Common myeloid progenitor, CD34-positive (primary cell): ENCODE data around the gene ANKMY1.

ENCODE experiments used
- CTCF ChIA-PET: fragments of 350-600 bp; sonication (Branson Sonifier 250); formaldehyde crosslinking; loops from one replicate; lab custom pipeline; 2021; ENCODE audit warnings: antibody characterized with exemption; lab: Charles Lee
- POLR2A ChIA-PET: fragments of 350-600 bp; sonication (Branson Sonifier 250); formaldehyde crosslinking; loops from one replicate; lab custom pipeline; 2021; ENCODE audit warnings: antibody characterized with exemption; lab: Charles Lee
- DNase-seq, 3 donors: peaks; one replicate each; pipeline versions ENCODE4 v3.0.0 to v3.0.0-alpha.2; 2013
- H3K27ac ChIP-seq, 2 experiments: 1 replicate in 1 of 2; 2 replicates in 1 of 2; pipeline ENCODE4 v1.7.0; 2013; ENCODE audit warnings: inconsistent platforms in 2 of 2, low read length in 2 of 2, mild to moderate bottlenecking in 2 of 2, low read depth in 1 of 2, moderate library complexity in 1 of 2; ENCODE audit not compliant: severe bottlenecking in 2 of 2, insufficient read depth in 1 of 2, poor library complexity in 1 of 2
- H3K27me3 ChIP-seq, 5 experiments: replicated peaks in 2 of 5; 1 replicate in 3 of 5; 2 replicates in 2 of 5; pipeline versions ENCODE4 v1.6.1 to v1.7.0; 2013; ENCODE audit warnings: low read length in 4 of 5, mild to moderate bottlenecking in 2 of 5, moderate library complexity in 2 of 5, inconsistent platforms in 1 of 5; ENCODE audit not compliant: insufficient read depth in 5 of 5, control insufficient read depth in 4 of 5
- H3K36me3 ChIP-seq, 4 experiments: 1 replicate in 2 of 4; 2 replicates in 2 of 4; pipeline versions ENCODE4 v1.6.1 to v1.7.0; 2013; ENCODE audit warnings: low read length in 3 of 4, control low read depth in 1 of 4, mild to moderate bottlenecking in 1 of 4; ENCODE audit not compliant: control insufficient read depth in 4 of 4, insufficient read depth in 4 of 4
- H3K4me1 ChIP-seq, 4 experiments: 1 replicate in 3 of 4; 2 replicates in 1 of 4; pipeline versions ENCODE4 v1.6.1 to v1.7.1; 2013; ENCODE audit warnings: low read length in 3 of 4, mild to moderate bottlenecking in 3 of 4, control low read depth in 1 of 4, inconsistent platforms in 1 of 4, moderate library complexity in 1 of 4; ENCODE audit not compliant: control insufficient read depth in 4 of 4, insufficient read depth in 4 of 4; ENCODE audit errors: control extremely low read depth in 1 of 4
- H3K4me3 ChIP-seq, 7 experiments: 1 replicate in 4 of 7; 2 replicates in 3 of 7; pipeline versions ENCODE4 v1.5.1 to v1.7.0; 2013; ENCODE audit warnings: mild to moderate bottlenecking in 7 of 7, low read length in 6 of 7, moderate library complexity in 6 of 7, inconsistent platforms in 2 of 7, low read depth in 2 of 7, control low read depth in 1 of 7; ENCODE audit not compliant: insufficient read depth in 4 of 7, control insufficient read depth in 1 of 7; ENCODE audit errors: extremely low read depth in 1 of 7
- H3K9me3 ChIP-seq, 5 experiments: 1 replicate in 4 of 5; 2 replicates in 1 of 5; pipeline versions ENCODE4 v1.6.1 to v1.7.1; 2013; ENCODE audit warnings: low read length in 4 of 5, mild to moderate bottlenecking in 2 of 5, inconsistent platforms in 1 of 5, low read depth in 1 of 5, moderate library complexity in 1 of 5; ENCODE audit not compliant: control insufficient read depth in 4 of 5, insufficient read depth in 2 of 5; ENCODE audit errors: control extremely low read depth in 1 of 5
- WGBS: methylation state at CpG from one replicate; pipeline ENCODE4 v1.1.5; 2013; ENCODE audit not compliant: insufficient coverage; 5-methylcytosine and 5-hydroxymethylcytosine counted together

ANKMY1 gene

GRCh38 chr2:240560084-240560479, 2.3 kb upstream of the ANKMY1 start, which contains the start of gene DUSP28:
Gene DUSP28 (plus strand): TSS chr2:240560357. CDS start chr2:240560685, 328 bp downstream.
- Histone ChIP-seq H3K27me3 (no peaks in the 10 kb centered on the region), H3K4me1 (peaks cover 15 to 62% (median 46%) of the 10 kb centered on the region in 4 experiments), H3K4me3 (peak within 1 kb of the TSS; percentile 43 to 81 (median 75)), H3K27ac (peak within 1 kb of the TSS; percentile 46 to 88), H3K9me3 (no peaks in the 10 kb centered on the region), H3K36me3 (peaks cover 0 to 19% (median 3%) of the 10 kb centered on the region in 4 experiments)
- DNase-seq: peak; percentile 88 to 94 (median 94)
- ChIA-PET CTCF (no interaction called here), POLR2A (interaction anchor here (1.0 to 2.6 kb wide), 2 partner anchors 26 to 46 kb away, joined by 3 to 16 read pairs; partner anchors contain the start of gene CAPN10)
- 0% methylated on average over 33 of the region's 39 CpGs for WGBS

- Histone ChIP-seq H3K4me1 (peaks cover 9 to 54% (median 38%) of the 10 kb centered on the region in 4 experiments), H3K4me3 (peak overlapping the region in 4 of 7 experiments; percentile 64 to 81 (median 75)), H3K36me3 (peaks cover 0 to 24% (median 6%) of the 10 kb centered on the region in 4 experiments), H3K27me3 (no peaks in the 10 kb centered on the region), H3K9me3 (no peaks in the 10 kb centered on the region), H3K27ac (no peak overlapping the region)
- no peak for DNase-seq
- CTCF ChIA-PET: interaction anchor here (1.0 kb wide), 1 partner anchor 45 kb away, joined by 3 read pairs; no protein-coding TSS in a partner anchor
- 100% methylated on average over 2 of the region's 3 CpGs for WGBS
- POLR2A ChIA-PET: no interaction called here
Measured at GRCh38 chr2:240559286-240559685, 1.5 kb upstream of the ANKMY1 start.

GRCh38 chr2:240558236-240558761, 511 bp upstream of the ANKMY1 start:
- Histone ChIP-seq H3K27me3 (no peaks in the 10 kb centered on the region), H3K9me3 (no peaks in the 10 kb centered on the region), H3K27ac (no peak overlapping the region), H3K36me3 (peaks cover 0 to 29% (median 9%) of the 10 kb centered on the region in 4 experiments), H3K4me1 (peaks cover 5 to 45% (median 33%) of the 10 kb centered on the region in 4 experiments), H3K4me3 (peak overlapping the region in 3 of 7 experiments; percentile 21 to 67 (median 61))
- no peak for DNase-seq
- POLR2A ChIA-PET: interaction anchor here (1.0 kb wide), 1 partner anchor 10 kb away, joined by 3 read pairs; the partner anchor contains the start of gene RNPEPL1
- WGBS: 87% methylated on average over 18 of the region's 18 CpGs
- CTCF ChIA-PET: interaction anchor here (1.4 kb wide), 1 partner anchor 28 kb away, joined by 4 read pairs; the partner anchor contains the start of gene CAPN10

GRCh38 chr2:240557101-240557751, 562 bp downstream of the ANKMY1 start:
- Histone ChIP-seq H3K4me1 (peaks cover 5 to 43% (median 31%) of the 10 kb centered on the region in 4 experiments), H3K4me3 (peak overlapping the region in 3 of 7 experiments; percentile 39 to 67 (median 61)), H3K27me3 (no peaks in the 10 kb centered on the region), H3K9me3 (peaks cover 0 to 4% (median 0%) of the 10 kb centered on the region in 5 experiments), H3K36me3 (peaks cover 2 to 29% (median 16%) of the 10 kb centered on the region in 4 experiments), H3K27ac (no peak overlapping the region)
- 32% methylated on average over 47 of the region's 51 CpGs for WGBS
- ChIA-PET CTCF (interaction anchor here (0.8 to 1.6 kb wide), 4 partner anchors 9 to 283 kb away, joined by 3 to 13 read pairs (median 4); partner anchors contain the start of gene CAPN10), POLR2A (interaction anchor here (1.0 kb wide), 1 partner anchor 11 kb away, joined by 3 read pairs; the partner anchor contains the start of gene RNPEPL1)
- DNase-seq: peak in 1 of 3 donors; percentile 26

- H3K36me3 ChIP-seq: peaks cover 6 to 34% (median 20%) of the 10 kb centered on the region in 4 experiments
- CTCF ChIA-PET: interaction anchor here (0.6 to 1.6 kb wide), 5 partner anchors 10 to 283 kb away, joined by 3 to 13 read pairs (median 3); partner anchors contain the start of gene CAPN10
- H3K4me3 ChIP-seq: no peak overlapping the region
- no peak overlapping the region for H3K27ac ChIP-seq
- peaks cover 0 to 4% (median 4%) of the 10 kb centered on the region in 5 experiments for H3K9me3 ChIP-seq
- peak; percentile 59 to 79 (median 76) for DNase-seq
- 35% methylated on average over 8 of the region's 9 CpGs for WGBS
- POLR2A ChIA-PET: interaction anchor here (0.7 kb wide), 1 partner anchor 30 kb away, joined by 5 read pairs; the partner anchor contains the start of gene CAPN10
- H3K4me1 ChIP-seq: peaks cover 5 to 38% (median 26%) of the 10 kb centered on the region in 4 experiments
- H3K27me3 ChIP-seq: no peaks in the 10 kb centered on the region
Measured at GRCh38 chr2:240556553-240557100, 1.2 kb downstream of the ANKMY1 start.

GRCh38 chr2:240555541-240556250, 2.1 kb downstream of the ANKMY1 start:
- Histone ChIP-seq H3K27me3 (no peaks in the 10 kb centered on the region), H3K36me3 (peaks cover 11 to 42% (median 27%) of the 10 kb centered on the region in 4 experiments), H3K27ac (no peak overlapping the region), H3K4me3 (no peak overlapping the region), H3K4me1 (peaks cover 5 to 33% (median 21%) of the 10 kb centered on the region in 4 experiments), H3K9me3 (peaks cover 2 to 12% (median 7%) of the 10 kb centered on the region in 5 experiments)
- 99% methylated on average over 12 of the region's 16 CpGs for WGBS
- POLR2A ChIA-PET: no interaction called here
- CTCF ChIA-PET: interaction anchor here (1.5 kb wide), 1 partner anchor 284 kb away, joined by 3 read pairs; no protein-coding TSS in a partner anchor
- DNase-seq: no peak
